PC-9 (cell line): ENCODE results near the gene TAF13. TPM values are rescaled to one million over a fixed set of nuclear protein-coding genes. Genes with fewer than 3 reads are reported as not detected.

ENCODE experiments used
- Bru-seq: library from RNA; stranded (reverse); fragments of 400-500 nt; gene quantifications from one replicate; lab custom pipeline; 2021; lab: Mats Ljungman, UMichigan
- BruChase-seq, 2 experiments: library from RNA; stranded (reverse); fragments of 400-500 nt; gene quantifications; one replicate each; lab custom pipeline; 2021; lab: Mats Ljungman, UMichigan
- BruUV-seq: library from RNA; stranded (reverse); fragments of 400-500 nt; replicated peaks from 2 replicates; lab custom pipeline; 2021; lab: Mats Ljungman, UMichigan
- CTCF ChIA-PET: fragments of 300-600 bp; sonication (Branson Sonifier 250); formaldehyde crosslinking; loops from one replicate; lab custom pipeline; 2022; ENCODE audit warnings: antibody characterized with exemption; lab: Charles Lee
- POLR2A ChIA-PET: fragments of 300-600 bp; sonication (Branson Sonifier 250); formaldehyde crosslinking; loops from one replicate; lab custom pipeline; 2022; ENCODE audit warnings: antibody characterized with exemption; ENCODE audit not compliant: unreplicated experiment; lab: Charles Lee
- DNase-seq, 2 experiments: peaks; one replicate each; pipeline versions ENCODE4 v3.0.0 to v3.0.0-alpha.2; 2015 to 2022; ENCODE audit warnings: mixed read lengths in 1 of 2
- H2AFZ ChIP-seq: fragments of 200-600 bp; sonication (generic); 2 replicates; pipeline ENCODE4 v1.8.1; 2017; ENCODE audit warnings: antibody characterized with exemption
- H3F3A ChIP-seq: fragments of 200-600 bp; sonication (generic); 2 replicates; pipeline ENCODE4 v1.8.1; 2017; ENCODE audit warnings: antibody characterized with exemption, mild to moderate bottlenecking, low read depth; ENCODE audit not compliant: insufficient read depth
- H3K27ac ChIP-seq: fragments of 200-600 bp; sonication (generic); 2 replicates; pipeline ENCODE4 v1.6.1; 2016; ENCODE audit warnings: mixed run types
- H3K27me3 ChIP-seq: fragments of 200-600 bp; sonication (generic); 2 replicates; pipeline ENCODE4 v1.6.1; 2016; ENCODE audit warnings: low read depth, mixed run types; ENCODE audit not compliant: insufficient read depth
- H3K36me3 ChIP-seq: fragments of 200-600 bp; sonication (generic); 2 replicates; pipeline ENCODE4 v1.6.1; 2016; ENCODE audit warnings: low read depth, mixed run types
- H3K4me1 ChIP-seq: fragments of 200-600 bp; sonication (generic); replicated peaks from 2 replicates; pipeline ENCODE4 v1.6.1; 2016; ENCODE audit warnings: mixed run types; ENCODE audit not compliant: insufficient read depth
- H3K4me2 ChIP-seq: fragments of 200-600 bp; sonication (generic); 2 replicates; pipeline ENCODE4 v1.6.1; 2017; ENCODE audit warnings: mixed run types
- H3K4me3 ChIP-seq: fragments of 200-600 bp; sonication (generic); 2 replicates; pipeline ENCODE4 v1.6.1; 2016; ENCODE audit warnings: mixed run types
- H3K79me2 ChIP-seq: fragments of 200-600 bp; sonication (generic); 2 replicates; pipeline ENCODE4 v1.6.1; 2017; ENCODE audit warnings: low read depth, mixed run types
- H3K9me2 ChIP-seq: fragments of 200-600 bp; sonication (generic); 2 replicates; pipeline ENCODE4 v1.8.1; 2017; ENCODE audit warnings: mild to moderate bottlenecking; ENCODE audit not compliant: insufficient read depth
- H3K9me3 ChIP-seq: fragments of 200-600 bp; sonication (generic); 2 replicates; pipeline ENCODE4 v1.8.1; 2016; ENCODE audit warnings: low read depth; ENCODE audit not compliant: insufficient read depth
- H4K20me1 ChIP-seq: fragments of 200-600 bp; sonication (generic); 2 replicates; pipeline ENCODE4 v1.8.1; 2017; ENCODE audit not compliant: insufficient read depth
- CTCF ChIP-seq: fragments of 200-600 bp; sonication (generic); conservative IDR thresholded peaks from 2 replicates; pipeline ENCODE4 v1.6.1; 2017; ENCODE audit warnings: mixed run types, antibody characterized with exemption, mild to moderate bottlenecking, moderate library complexity
- EZH2 ChIP-seq: fragments of 200-600 bp; sonication (generic); IDR thresholded peaks from 2 replicates; pipeline ENCODE4 v1.8.0; 2017; ENCODE audit warnings: antibody characterized with exemption, low read depth
- intact Hi-C: fragments of 100-400 bp; cut with micrococcal nuclease; formaldehyde crosslinking; loops from one replicate; pipeline ENCODE4 v1.10.0; 2022; ENCODE audit not compliant: unreplicated experiment
- long read RNA-seq: library from polyadenylated mRNA; stranded (forward); transcript quantifications from one replicate; pipeline ENCODE4 v2.0.0, GENCODE V29; 2022
- total RNA-seq: library from RNA; stranded (reverse); gene quantifications from 2 replicates; pipeline ENCODE4 v1.2.3, GENCODE V29; 2021

TAF13 gene, protein sequence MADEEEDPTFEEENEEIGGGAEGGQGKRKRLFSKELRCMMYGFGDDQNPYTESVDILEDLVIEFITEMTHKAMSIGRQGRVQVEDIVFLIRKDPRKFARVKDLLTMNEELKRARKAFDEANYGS
- total RNA-seq (23.2 and 30.1 TPM in 2 replicates), Bru-seq, nascent RNA (percentile 82 among the genes with signal in this experiment), BruChase-seq, experiment 1, labeled RNA remaining after a 2-hour chase (percentile 79 among the genes with signal in this experiment), BruChase-seq, experiment 2, labeled RNA remaining after a 6-hour chase (percentile 90 among the genes with signal in this experiment)
- long read RNA-seq, partial matches to known transcripts, result 1 of 2 reads
- long read RNA-seq, other reads (novel, unspliced or antisense), result 1 of 2 reads

- Histone ChIP-seq H3K36me3 (no peaks in the 10 kb centered on the region), H3K4me1 (peaks cover 16% of the 10 kb centered on the region), H3K27me3 (no peaks in the 10 kb centered on the region), H3K9me3 (no peaks in the 10 kb centered on the region), H3K4me3 (peak within 1 kb of the TSS; percentile 82), H3K9me2 (no peaks in the 10 kb centered on the region), H2AFZ (peak within 1 kb of the TSS; percentile 98), H4K20me1 (peaks cover 5% of the 10 kb centered on the region; the same call in 1 of the 2 replicates), H3K27ac (peak within 1 kb of the TSS; percentile 88), H3K4me2 (peak within 1 kb of the TSS; percentile 99), H3K79me2 (peaks cover 37% of the 10 kb centered on the region), H3F3A (peaks cover 27% of the 10 kb centered on the region)
- ChIA-PET POLR2A (interaction anchor here (0.7 to 1.0 kb wide), 4 partner anchors 15 to 139 kb away, joined by 3 to 7 read pairs (median 4); partner anchors contain the start of genes SARS1 and TMEM167B), CTCF (interaction anchor here (0.6 to 0.8 kb wide), 3 partner anchors 10 to 37 kb away, joined by 4 to 9 read pairs (median 5); a partner anchor contains a TSS)
- TF ChIP-seq EZH2, result no peak
- peak; percentile 46; the same call in 1 of the 2 replicates for TF ChIP-seq CTCF
- intact Hi-C loops, result no loop called here
- BruUV-seq, result TSS peak; percentile 81
- peak; percentile 90 to 94 for DNase-seq
These were observed at the start of gene TAF13 for GRCh38 chr1:109075531-109076490. TSS of gene TAF13 (minus strand) at chr1:109076003. CDS start at chr1:109075947, 56 bp downstream.

DNA sequence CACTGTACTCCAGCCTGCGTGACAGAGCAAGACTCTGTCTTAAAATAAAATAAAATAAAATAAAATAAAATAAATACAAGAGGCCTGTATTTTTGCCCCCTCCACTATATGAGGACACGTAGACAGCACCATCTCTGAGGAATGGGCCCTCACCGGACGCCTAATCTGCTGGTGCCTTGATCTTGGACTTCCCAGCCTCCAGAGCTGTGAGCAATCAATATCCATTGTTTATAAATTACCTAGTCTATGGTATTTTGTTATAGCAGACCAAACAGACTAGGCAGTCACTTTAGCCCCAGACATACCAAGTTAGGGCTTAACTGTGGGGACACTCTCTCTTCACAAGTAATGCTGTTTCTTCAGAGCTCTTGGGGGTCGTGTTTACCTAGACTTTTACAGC, 44.6 kb upstream of the TAF13 start:
- no peak overlapping the region for H3K4me3 ChIP-seq
- no peaks in the 10 kb centered on the region for H4K20me1 ChIP-seq
- ChIA-PET CTCF (no interaction called here), POLR2A (no interaction called here)
- no peak for TF ChIP-seq EZH2
- TF ChIP-seq CTCF, result no peak
- H3K4me2 ChIP-seq, result no peak overlapping the region
- no TSS peak for BruUV-seq
- H3K79me2 ChIP-seq, result no peaks in the 10 kb centered on the region
- no peaks in the 10 kb centered on the region for H3K9me2 ChIP-seq
- H2AFZ ChIP-seq, result no peak overlapping the region
- intact Hi-C loops, result no loop called here
- DNase-seq, result no peak
- no peaks in the 10 kb centered on the region for H3K9me3 ChIP-seq
- no peaks in the 10 kb centered on the region for H3K4me1 ChIP-seq
- no peaks in the 10 kb centered on the region for H3K27me3 ChIP-seq
- no peaks in the 10 kb centered on the region for H3F3A ChIP-seq
- H3K27ac ChIP-seq, result no peak overlapping the region
- H3K36me3 ChIP-seq, result no peaks in the 10 kb centered on the region

DNA sequence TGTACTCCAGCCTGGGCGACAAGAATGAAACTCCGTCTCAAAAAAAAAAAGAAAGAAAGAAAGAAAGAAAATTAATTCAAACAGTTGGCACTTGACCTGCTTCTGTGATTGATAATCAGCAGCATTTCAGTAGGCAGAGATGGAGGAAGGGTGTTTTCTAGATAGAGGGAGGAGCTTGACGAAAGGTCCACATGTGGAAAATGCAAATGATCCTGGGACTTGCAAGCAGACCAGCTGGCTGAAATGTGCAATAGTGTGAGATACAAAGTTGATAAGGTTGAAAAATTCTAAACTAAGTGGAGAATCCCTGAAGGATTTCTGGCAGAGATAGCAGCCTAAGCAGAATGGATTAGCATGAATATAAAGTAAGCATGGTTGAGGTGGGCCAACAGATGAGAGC, 42.3 kb upstream of the TAF13 start:
- Histone ChIP-seq H2AFZ (no peak overlapping the region), H3K4me3 (no peak overlapping the region), H3K9me3 (no peaks in the 10 kb centered on the region), H3K79me2 (no peaks in the 10 kb centered on the region), H3K9me2 (no peaks in the 10 kb centered on the region), H3K27me3 (no peaks in the 10 kb centered on the region), H3K4me2 (no peak overlapping the region), H3K36me3 (no peaks in the 10 kb centered on the region), H3K4me1 (no peaks in the 10 kb centered on the region), H4K20me1 (no peaks in the 10 kb centered on the region), H3F3A (no peaks in the 10 kb centered on the region), H3K27ac (no peak overlapping the region)
- ChIA-PET CTCF (no interaction called here), POLR2A (no interaction called here)
- no peak for DNase-seq
- intact Hi-C loops, result no loop called here
- BruUV-seq, result no TSS peak
- TF ChIP-seq EZH2 (no peak), CTCF (no peak)
